Keratinocyte (primary cell): ENCODE data around the gene FAM83E.

Experiments
- EZH2 ChIP-seq: IDR thresholded peaks from one replicate; pipeline ENCODE4 v1.6.1; 2012; ENCODE audit warnings: inconsistent platforms, mild to moderate bottlenecking, low read length, moderate library complexity
- TF ChIP-seq, protein P1 (sequence below), 3 experiments: IDR thresholded peaks in 1 of 3; conservative IDR thresholded peaks in 1 of 3; optimal IDR thresholded peaks in 1 of 3; 2 replicates in 2 of 3; 3 replicates in 1 of 3; pipeline versions ENCODE3 to v1.5.1; 2011; ENCODE audit warnings: low read length in 3 of 3, mild to moderate bottlenecking in 3 of 3, moderate library complexity in 2 of 3, control low read depth in 1 of 3, inconsistent platforms in 1 of 3; ENCODE audit not compliant: insufficient read depth in 2 of 3; ENCODE audit errors: extremely low read depth in 1 of 3

DNA sequence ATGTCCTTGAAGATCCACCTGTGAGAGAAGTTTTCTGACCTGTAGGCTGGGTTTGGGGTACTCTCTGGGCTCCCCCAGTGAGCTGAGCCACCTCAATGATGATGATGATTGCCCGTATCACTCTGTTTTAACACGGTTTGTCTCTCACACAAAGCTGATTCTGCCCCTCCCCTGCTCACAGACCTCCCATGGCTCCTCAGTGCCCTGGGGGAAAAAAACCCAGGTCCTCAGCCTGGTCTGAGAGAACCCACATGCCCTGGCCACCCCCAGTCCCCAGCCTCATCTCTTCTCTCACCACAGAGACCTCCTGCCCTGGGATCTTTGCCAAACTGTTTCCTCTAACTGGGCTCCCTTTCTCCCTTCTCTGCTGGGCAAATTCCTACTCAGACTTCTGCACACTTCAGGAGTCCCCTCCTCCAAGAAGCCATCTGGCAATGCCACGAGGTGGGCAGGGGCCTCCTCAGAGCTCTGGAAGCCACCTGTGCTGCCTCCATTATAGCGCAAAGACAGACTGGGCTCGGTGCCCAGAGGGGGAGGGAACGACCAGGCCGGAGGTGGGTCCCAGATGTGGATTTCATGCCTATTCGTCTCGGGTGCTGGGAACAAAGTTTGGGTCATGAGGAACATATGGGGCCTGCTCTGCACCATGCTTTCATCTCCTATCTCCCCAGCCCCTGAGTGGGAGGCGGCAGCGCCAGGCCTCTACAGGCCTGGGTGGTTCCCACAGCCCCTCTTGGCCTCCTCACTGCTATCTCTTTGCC lies 39.6 kb upstream of the FAM83E start:
- TF ChIP-seq EZH2, result no peak
- TF ChIP-seq, protein P1, sequence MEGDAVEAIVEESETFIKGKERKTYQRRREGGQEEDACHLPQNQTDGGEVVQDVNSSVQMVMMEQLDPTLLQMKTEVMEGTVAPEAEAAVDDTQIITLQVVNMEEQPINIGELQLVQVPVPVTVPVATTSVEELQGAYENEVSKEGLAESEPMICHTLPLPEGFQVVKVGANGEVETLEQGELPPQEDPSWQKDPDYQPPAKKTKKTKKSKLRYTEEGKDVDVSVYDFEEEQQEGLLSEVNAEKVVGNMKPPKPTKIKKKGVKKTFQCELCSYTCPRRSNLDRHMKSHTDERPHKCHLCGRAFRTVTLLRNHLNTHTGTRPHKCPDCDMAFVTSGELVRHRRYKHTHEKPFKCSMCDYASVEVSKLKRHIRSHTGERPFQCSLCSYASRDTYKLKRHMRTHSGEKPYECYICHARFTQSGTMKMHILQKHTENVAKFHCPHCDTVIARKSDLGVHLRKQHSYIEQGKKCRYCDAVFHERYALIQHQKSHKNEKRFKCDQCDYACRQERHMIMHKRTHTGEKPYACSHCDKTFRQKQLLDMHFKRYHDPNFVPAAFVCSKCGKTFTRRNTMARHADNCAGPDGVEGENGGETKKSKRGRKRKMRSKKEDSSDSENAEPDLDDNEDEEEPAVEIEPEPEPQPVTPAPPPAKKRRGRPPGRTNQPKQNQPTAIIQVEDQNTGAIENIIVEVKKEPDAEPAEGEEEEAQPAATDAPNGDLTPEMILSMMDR (optimal IDR thresholded peaks at IDR 0.05 in 1 of 3, IDR thresholded peaks at IDR 0.05 in 1 of 3, conservative IDR thresholded peaks at IDR 0.05 in 1 of 3; ENCODE audit: extremely low read depth in 1 of 3, insufficient read depth in 2 of 3, low read length in 3 of 3), result no peak
